NT2/D1 (cell line): ENCODE measurements around the gene CEP85.

Experiments
- YY1 ChIP-seq: IDR thresholded peaks from 2 replicates; pipeline ENCODE4 v1.6.1; 2011; ENCODE audit not compliant: insufficient read length, insufficient read depth
- ZNF274 ChIP-seq: IDR thresholded peaks from 2 replicates; pipeline ENCODE4 v1.6.1; 2011; ENCODE audit warnings: mild to moderate bottlenecking, low read depth, low read length

DNA sequence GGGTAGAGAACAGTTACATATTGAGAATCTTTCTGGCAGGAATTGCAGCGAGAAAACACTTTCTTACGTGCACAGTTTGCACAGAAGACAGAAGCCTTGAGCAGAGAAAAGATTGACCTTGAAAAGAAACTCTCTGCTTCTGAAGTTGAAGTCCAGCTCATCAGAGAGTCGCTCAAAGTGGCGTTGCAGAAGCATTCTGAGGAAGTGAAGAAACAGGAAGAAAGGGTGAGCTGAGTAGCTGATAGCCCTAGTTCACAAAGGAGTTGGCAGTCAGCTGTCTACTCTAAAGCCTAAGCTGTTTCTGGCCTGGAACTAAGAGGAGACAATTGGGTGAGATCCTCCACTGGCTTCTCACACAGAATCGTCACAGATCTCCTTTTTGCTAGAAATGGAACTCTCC lies 25.6 kb downstream of the CEP85 start:
- TF ChIP-seq YY1 (no peak), ZNF274 (no peak)
